Breast epithelium (tissue), 3 donors: ENCODE results near the gene ANKRD63.

ENCODE experiments used
- CTCF ChIP-seq, 3 donors: fragments of 450-650 bp; IDR thresholded peaks; one replicate each; pipeline ENCODE4 v1.5.1; 2016 to 2017; ENCODE audit warnings: antibody characterized with exemption in 3 of 3, mild to moderate bottlenecking in 3 of 3, moderate library complexity in 3 of 3
- POLR2A ChIP-seq: fragments of 450-650 bp; IDR thresholded peaks from one replicate; pipeline ENCODE4 v1.6.1; 2016; ENCODE audit warnings: antibody characterized with exemption, mild to moderate bottlenecking, moderate library complexity
- POLR2AphosphoS5 ChIP-seq, 3 donors: sonication (generic); formaldehyde crosslinking; IDR thresholded peaks; one replicate each; pipeline ENCODE4 v1.6.1; 2017; ENCODE audit warnings: antibody characterized with exemption in 3 of 3

GRCh38 chr15:40320409-40320808 is 37.5 kb upstream of the ANKRD63 start:
- TF ChIP-seq POLR2A (no peak), CTCF (IDR thresholded peaks at IDR 0.05) (no peak), POLR2AphosphoS5 (IDR thresholded peaks at IDR 0.05) (no peak)
